ENCODE measurements around the gene IER5.

The IER5 gene

DNA sequence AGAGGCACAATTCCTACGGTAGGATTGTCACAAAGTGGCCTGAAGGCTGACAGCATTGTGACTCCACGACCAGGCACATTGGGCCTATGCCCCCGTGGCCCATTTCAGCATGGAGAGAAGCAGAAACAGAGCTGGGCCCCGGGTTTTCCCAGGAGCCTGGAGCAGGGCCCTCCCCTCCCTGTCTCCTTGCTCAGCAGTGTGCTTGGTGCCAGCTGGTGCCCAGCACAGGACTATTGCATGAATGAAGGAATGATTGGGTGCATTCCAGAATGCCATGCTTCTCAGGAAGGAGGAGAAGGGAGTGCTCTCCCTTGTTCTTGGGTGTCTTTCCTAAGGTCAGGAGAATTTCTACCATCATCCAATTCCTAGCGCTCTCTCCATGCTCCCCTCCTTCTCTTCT, 33.7 kb downstream of the IER5 start:
- no peak overlapping the region for H3K27ac ChIP-seq (ENCODE audit: extremely low read depth, low read depth, low read length)
- no peak overlapping the region for H3K4me3 ChIP-seq (ENCODE audit: low read depth, low read length)
- peaks cover 8% of the 10 kb centered on the region; the same call in 1 of the 2 replicates for H3K4me1 ChIP-seq (ENCODE audit: control insufficient read depth, insufficient read depth, low read length)
- H3K9me3 ChIP-seq (ENCODE audit: control insufficient read depth, insufficient read depth, low read depth, low read length) = no peaks in the 10 kb centered on the region
- no peaks in the 10 kb centered on the region for H3K36me3 ChIP-seq (ENCODE audit: control insufficient read depth in 2 of 2, insufficient read depth in 1 of 2, low read length in 2 of 2)
- TF ChIP-seq, protein P1, sequence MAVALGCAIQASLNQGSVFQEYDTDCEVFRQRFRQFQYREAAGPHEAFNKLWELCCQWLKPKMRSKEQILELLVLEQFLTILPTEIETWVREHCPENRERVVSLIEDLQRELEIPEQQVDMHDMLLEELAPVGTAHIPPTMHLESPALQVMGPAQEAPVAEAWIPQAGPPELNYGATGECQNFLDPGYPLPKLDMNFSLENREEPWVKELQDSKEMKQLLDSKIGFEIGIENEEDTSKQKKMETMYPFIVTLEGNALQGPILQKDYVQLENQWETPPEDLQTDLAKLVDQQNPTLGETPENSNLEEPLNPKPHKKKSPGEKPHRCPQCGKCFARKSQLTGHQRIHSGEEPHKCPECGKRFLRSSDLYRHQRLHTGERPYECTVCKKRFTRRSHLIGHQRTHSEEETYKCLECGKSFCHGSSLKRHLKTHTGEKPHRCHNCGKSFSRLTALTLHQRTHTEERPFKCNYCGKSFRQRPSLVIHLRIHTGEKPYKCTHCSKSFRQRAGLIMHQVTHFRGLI (tag by site-specific recombination; IDR thresholded peaks at IDR 0.05) = no peak
- TF ChIP-seq ZNF433 (tag by site-specific recombination; IDR thresholded peaks at IDR 0.05; ENCODE audit: low read depth) (no peak), SP7 (tag by site-specific recombination; IDR thresholded peaks at IDR 0.05) (no peak), ZNF248 (tag by site-specific recombination; IDR thresholded peaks at IDR 0.05) (no peak), ZNF610 (tag by site-specific recombination; IDR thresholded peaks at IDR 0.05; ENCODE audit: borderline replicate concordance) (no peak), ZNF426 (tag by site-specific recombination; IDR thresholded peaks at IDR 0.05) (no peak), BCL11A (tag by site-specific recombination; IDR thresholded peaks at IDR 0.05; ENCODE audit: low read depth) (no peak), YY1 (tag by site-specific recombination; IDR thresholded peaks at IDR 0.05) (no peak), GLI4 (tag by site-specific recombination; IDR thresholded peaks at IDR 0.05) (no peak), ZNF544 (tag by site-specific recombination; IDR thresholded peaks at IDR 0.05) (no peak), KLF9 (tag by site-specific recombination; IDR thresholded peaks at IDR 0.05; ENCODE audit: low read depth) (no peak), ZFP69B (tag by site-specific recombination; IDR thresholded peaks at IDR 0.05) (no peak), ZNF510 (tag by site-specific recombination; IDR thresholded peaks at IDR 0.05; ENCODE audit: insufficient replicate concordance) (no peak)
- TF ChIP-seq, protein P2, sequence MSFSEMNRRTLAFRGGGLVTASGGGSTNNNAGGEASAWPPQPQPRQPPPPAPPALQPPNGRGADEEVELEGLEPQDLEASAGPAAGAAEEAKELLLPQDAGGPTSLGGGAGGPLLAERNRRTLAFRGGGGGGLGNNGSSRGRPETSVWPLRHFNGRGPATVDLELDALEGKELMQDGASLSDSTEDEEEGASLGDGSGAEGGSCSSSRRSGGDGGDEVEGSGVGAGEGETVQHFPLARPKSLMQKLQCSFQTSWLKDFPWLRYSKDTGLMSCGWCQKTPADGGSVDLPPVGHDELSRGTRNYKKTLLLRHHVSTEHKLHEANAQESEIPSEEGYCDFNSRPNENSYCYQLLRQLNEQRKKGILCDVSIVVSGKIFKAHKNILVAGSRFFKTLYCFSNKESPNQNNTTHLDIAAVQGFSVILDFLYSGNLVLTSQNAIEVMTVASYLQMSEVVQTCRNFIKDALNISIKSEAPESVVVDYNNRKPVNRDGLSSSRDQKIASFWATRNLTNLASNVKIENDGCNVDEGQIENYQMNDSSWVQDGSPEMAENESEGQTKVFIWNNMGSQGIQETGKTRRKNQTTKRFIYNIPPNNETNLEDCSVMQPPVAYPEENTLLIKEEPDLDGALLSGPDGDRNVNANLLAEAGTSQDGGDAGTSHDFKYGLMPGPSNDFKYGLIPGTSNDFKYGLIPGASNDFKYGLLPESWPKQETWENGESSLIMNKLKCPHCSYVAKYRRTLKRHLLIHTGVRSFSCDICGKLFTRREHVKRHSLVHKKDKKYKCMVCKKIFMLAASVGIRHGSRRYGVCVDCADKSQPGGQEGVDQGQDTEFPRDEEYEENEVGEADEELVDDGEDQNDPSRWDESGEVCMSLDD (tag by site-specific recombination; IDR thresholded peaks at IDR 0.05) = no peak
- TF ChIP-seq, protein P3, sequence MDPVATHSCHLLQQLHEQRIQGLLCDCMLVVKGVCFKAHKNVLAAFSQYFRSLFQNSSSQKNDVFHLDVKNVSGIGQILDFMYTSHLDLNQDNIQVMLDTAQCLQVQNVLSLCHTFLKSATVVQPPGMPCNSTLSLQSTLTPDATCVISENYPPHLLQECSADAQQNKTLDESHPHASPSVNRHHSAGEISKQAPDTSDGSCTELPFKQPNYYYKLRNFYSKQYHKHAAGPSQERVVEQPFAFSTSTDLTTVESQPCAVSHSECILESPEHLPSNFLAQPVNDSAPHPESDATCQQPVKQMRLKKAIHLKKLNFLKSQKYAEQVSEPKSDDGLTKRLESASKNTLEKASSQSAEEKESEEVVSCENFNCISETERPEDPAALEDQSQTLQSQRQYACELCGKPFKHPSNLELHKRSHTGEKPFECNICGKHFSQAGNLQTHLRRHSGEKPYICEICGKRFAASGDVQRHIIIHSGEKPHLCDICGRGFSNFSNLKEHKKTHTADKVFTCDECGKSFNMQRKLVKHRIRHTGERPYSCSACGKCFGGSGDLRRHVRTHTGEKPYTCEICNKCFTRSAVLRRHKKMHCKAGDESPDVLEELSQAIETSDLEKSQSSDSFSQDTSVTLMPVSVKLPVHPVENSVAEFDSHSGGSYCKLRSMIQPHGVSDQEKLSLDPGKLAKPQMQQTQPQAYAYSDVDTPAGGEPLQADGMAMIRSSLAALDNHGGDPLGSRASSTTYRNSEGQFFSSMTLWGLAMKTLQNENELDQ (tag by site-specific recombination; IDR thresholded peaks at IDR 0.05; ENCODE audit: low read depth) = no peak
- TF ChIP-seq, protein P4, sequence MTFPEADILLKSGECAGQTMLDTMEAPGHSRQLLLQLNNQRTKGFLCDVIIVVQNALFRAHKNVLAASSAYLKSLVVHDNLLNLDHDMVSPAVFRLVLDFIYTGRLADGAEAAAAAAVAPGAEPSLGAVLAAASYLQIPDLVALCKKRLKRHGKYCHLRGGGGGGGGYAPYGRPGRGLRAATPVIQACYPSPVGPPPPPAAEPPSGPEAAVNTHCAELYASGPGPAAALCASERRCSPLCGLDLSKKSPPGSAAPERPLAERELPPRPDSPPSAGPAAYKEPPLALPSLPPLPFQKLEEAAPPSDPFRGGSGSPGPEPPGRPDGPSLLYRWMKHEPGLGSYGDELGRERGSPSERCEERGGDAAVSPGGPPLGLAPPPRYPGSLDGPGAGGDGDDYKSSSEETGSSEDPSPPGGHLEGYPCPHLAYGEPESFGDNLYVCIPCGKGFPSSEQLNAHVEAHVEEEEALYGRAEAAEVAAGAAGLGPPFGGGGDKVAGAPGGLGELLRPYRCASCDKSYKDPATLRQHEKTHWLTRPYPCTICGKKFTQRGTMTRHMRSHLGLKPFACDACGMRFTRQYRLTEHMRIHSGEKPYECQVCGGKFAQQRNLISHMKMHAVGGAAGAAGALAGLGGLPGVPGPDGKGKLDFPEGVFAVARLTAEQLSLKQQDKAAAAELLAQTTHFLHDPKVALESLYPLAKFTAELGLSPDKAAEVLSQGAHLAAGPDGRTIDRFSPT (tag by site-specific recombination; IDR thresholded peaks at IDR 0.05) = no peak
- TF ChIP-seq, protein P5, sequence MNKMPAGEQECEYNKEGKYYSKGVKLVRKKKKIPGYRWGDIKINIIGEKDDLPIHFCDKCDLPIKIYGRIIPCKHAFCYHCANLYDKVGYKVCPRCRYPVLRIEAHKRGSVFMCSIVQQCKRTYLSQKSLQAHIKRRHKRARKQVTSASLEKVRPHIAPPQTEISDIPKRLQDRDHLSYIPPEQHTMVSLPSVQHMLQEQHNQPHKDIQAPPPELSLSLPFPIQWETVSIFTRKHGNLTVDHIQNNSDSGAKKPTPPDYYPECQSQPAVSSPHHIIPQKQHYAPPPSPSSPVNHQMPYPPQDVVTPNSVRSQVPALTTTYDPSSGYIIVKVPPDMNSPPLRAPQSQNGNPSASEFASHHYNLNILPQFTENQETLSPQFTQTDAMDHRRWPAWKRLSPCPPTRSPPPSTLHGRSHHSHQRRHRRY (tag by site-specific recombination; IDR thresholded peaks at IDR 0.05) = no peak
- TF ChIP-seq, protein P6, sequence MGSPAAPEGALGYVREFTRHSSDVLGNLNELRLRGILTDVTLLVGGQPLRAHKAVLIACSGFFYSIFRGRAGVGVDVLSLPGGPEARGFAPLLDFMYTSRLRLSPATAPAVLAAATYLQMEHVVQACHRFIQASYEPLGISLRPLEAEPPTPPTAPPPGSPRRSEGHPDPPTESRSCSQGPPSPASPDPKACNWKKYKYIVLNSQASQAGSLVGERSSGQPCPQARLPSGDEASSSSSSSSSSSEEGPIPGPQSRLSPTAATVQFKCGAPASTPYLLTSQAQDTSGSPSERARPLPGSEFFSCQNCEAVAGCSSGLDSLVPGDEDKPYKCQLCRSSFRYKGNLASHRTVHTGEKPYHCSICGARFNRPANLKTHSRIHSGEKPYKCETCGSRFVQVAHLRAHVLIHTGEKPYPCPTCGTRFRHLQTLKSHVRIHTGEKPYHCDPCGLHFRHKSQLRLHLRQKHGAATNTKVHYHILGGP (tag by site-specific recombination; IDR thresholded peaks at IDR 0.05) = no peak
- ChIA-PET CTCF (interaction anchor here (0.7 to 1.2 kb wide), 2 partner anchors 11 to 20 kb away, joined by 3 read pairs; no protein-coding TSS in a partner anchor), POLR2A (interaction anchor here (0.9 to 1.3 kb wide), 2 partner anchors 17 to 32 kb away, joined by 4 read pairs; no protein-coding TSS in a partner anchor)

Measured in HEK293 (cell line).